Dermis blood vessel endothelial cell (primary cell): ENCODE data around the gene THUMPD1. TPM values are rescaled to one million over a fixed set of nuclear protein-coding genes. Genes with fewer than 3 reads are reported as not detected.
"Not testable (repeated sequence)": the region's sequence is repeated elsewhere in the genome, so short reads cannot be mapped to it uniquely, and the experiment has no call there.

ENCODE experiments used
- DNase-seq: peaks from one replicate; pipeline ENCODE4 v3.0.0; 2010
- total RNA-seq: library from RNA; depleted of rRNA; stranded (reverse); fragments of >200 nt; gene quantifications from 2 replicates; pipeline ENCODE4 v1.2.3, GENCODE V29; 2014

The THUMPD1 gene
- total RNA-seq, 1 donor from 2014 or later, result 93.1 TPM

DNA sequence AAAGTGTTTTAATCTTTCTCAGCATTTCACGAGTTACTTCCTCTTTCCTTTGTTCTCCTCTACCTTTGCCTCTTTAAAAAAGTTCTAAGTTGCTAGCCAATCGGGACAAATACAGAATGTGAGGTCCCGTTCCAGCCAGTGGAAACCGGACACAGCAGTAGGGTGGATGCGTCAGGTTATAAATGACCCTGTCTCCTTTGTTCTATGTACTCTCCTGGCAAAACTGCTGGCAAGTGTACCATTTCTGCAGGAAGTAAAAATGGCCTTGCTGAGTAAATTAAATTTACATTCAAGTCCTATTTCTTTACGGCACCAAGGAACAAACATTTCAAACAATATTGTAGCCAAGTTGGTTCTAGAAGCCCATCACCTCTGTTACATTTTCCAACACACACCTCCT lies 47.5 kb downstream of the THUMPD1 start:
- DNase-seq, result not testable (repeated sequence)

DNA sequence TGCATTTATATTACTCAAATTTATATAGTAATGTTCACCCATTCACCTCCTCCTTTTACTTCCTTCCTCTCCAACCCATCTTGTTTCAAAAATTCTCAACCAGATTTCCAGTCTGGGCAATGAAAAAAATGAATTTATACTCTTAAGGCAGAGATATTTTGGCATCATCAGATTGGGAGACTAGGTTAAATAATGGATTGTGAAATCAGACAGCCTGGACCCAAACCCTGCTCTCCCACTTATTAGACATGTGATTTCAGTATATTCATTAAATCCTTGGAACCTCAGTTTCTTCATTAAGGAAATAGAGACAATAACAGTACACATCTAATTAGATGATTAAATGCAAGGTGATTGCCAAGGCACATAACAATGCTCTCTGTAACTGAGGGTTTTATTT lies 52.0 kb downstream of the THUMPD1 start:
- DNase-seq, result no peak

GRCh38 chr16:20683812-20684211 lies 57.8 kb downstream of the THUMPD1 start:
- no peak for DNase-seq

Other genes with a start within 250 kb of the THUMPD1 start
- 0.19 and 0.34 TPM in 2 replicates for gene ACSM2B, start 165.5 kb downstream of the THUMPD1 start, total RNA-seq
- gene ACSM1, start 44.1 kb downstream of the THUMPD1 start, total RNA-seq, result not detected in 2 replicates
- gene ACSM3, start 22.2 kb upstream of the THUMPD1 start, total RNA-seq, result under 0.01 and 0.23 TPM in 2 replicates
- gene ERI2, start 64.7 kb upstream of the THUMPD1 start, total RNA-seq, result 14.3 and 18.4 TPM in 2 replicates
- gene REXO5, start 64.7 kb upstream of the THUMPD1 start, total RNA-seq, result 5.0 and 6.5 TPM in 2 replicates
- gene DCUN1D3, start 158.5 kb upstream of the THUMPD1 start, total RNA-seq, result 33.8 and 80.8 TPM in 2 replicates
- gene LYRM1, start 159.0 kb upstream of the THUMPD1 start, total RNA-seq, result 75.2 and 87.4 TPM in 2 replicates